ENCODE results near the gene CCDC186. TPM values are rescaled to one million over a fixed set of nuclear protein-coding genes. Genes with fewer than 3 reads are reported as not detected.

CCDC186 gene
- total and polyA plus RNA-seq, 2 of the 13 experiments (the other 11 are each of a cell fraction or from before 2014, with no cell fraction given): 4.2 to 11.8 TPM

DNA sequence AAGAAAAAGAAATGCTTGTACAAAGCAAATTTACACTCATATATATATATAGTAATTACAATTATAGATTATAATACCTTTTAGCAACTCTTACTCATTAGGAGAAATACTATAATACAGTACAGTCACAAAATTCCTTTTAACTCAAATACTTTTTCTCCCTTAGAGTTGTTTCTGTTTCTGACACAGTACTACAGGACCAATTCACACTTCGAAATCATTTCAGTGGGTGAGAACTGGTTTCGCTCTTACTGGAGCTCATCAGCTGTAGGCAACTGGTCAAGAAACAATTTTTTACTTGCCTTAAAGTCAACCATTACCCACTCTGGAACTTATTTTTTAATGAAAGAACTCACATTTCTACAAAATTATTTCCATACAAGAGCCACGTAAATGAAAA, 6.0 kb downstream of the CCDC186 start:
- Histone ChIP-seq H3K4me2 (ENCODE audit: low read depth, low read length) (no peak overlapping the region), H3K9me3 (ENCODE audit: low read length) (peaks cover 9% of the 10 kb centered on the region), H3K9ac (ENCODE audit: insufficient read depth, low read depth, low read length) (no peak overlapping the region), H3K79me2 (ENCODE audit: insufficient read depth, low read length) (peaks cover 52% of the 10 kb centered on the region), H4K20me1 (ENCODE audit: insufficient read depth, low read length) (no peaks in the 10 kb centered on the region), H3K36me3 (replicated peaks in 1 of 2; ENCODE audit: control insufficient read depth in 1 of 2, insufficient read depth in 2 of 2, low read length in 2 of 2) (peaks cover 0 to 2% of the 10 kb centered on the region in 2 experiments; a peak in 1 of 5 replicates), H3K4me3 (replicated peaks in 1 of 3; ENCODE audit: insufficient read depth in 1 of 3, low read depth in 2 of 3, low read length in 3 of 3) (no peak overlapping the region), H2AFZ (ENCODE audit: low read length) (no peak overlapping the region), H3K27me3 (ENCODE audit: control insufficient read depth in 1 of 2, insufficient read depth in 2 of 2, low read length in 2 of 2) (no peaks in the 10 kb centered on the region; a peak in 1 of 5 replicates), H3K27ac (ENCODE audit: extremely low read length, insufficient read depth, low read length) (no peak overlapping the region), H3K4me1 (ENCODE audit: insufficient read depth, low read length) (peaks cover 22% of the 10 kb centered on the region)
- ChIA-PET CTCF (ENCODE audit: low intra/inter-chr PET ratio, low total read pairs) (no interaction called here), POLR2A (no interaction called here)
- FAIRE-seq: no peak
- no peak for DNase-seq (ENCODE audit: low spot score)
- intact Hi-C loops (cut with micrococcal nuclease; ENCODE audit: unreplicated experiment) (no loop called here), in situ Hi-C loops (cut with HindIII; ENCODE audit: extremely low pct_ligation_motif_present, low pct_unique_long_range_greater_than_20kb) (no loop called here)
- no peak for ATAC-seq
- BruUV-seq (replicated peaks): no TSS peak
- WGBS (ENCODE audit: low lambda C conversion rate): 96% methylated on average over 3 of the region's 3 CpGs
- TF ChIP-seq, protein P1, sequence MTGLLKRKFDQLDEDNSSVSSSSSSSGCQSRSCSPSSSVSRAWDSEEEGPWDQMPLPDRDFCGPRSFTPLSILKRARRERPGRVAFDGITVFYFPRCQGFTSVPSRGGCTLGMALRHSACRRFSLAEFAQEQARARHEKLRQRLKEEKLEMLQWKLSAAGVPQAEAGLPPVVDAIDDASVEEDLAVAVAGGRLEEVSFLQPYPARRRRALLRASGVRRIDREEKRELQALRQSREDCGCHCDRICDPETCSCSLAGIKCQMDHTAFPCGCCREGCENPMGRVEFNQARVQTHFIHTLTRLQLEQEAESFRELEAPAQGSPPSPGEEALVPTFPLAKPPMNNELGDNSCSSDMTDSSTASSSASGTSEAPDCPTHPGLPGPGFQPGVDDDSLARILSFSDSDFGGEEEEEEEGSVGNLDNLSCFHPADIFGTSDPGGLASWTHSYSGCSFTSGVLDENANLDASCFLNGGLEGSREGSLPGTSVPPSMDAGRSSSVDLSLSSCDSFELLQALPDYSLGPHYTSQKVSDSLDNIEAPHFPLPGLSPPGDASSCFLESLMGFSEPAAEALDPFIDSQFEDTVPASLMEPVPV (CRISPR knock-in tag; IDR thresholded peaks at IDR 0.05): no peak
- TF ChIP-seq ZNF674 (CRISPR knock-in tag; IDR thresholded peaks at IDR 0.05; ENCODE audit: low read depth) (no peak), ZFP37 (CRISPR knock-in tag; IDR thresholded peaks at IDR 0.05; ENCODE audit: borderline replicate concordance) (no peak), RELA (CRISPR knock-in tag; IDR thresholded peaks at IDR 0.05) (no peak), HOXA7 (CRISPR knock-in tag; IDR thresholded peaks at IDR 0.05) (no peak), NCOR1 (IDR thresholded peaks at IDR 0.05; ENCODE audit: borderline replicate concordance, low read length) (no peak), ZNF558 (CRISPR knock-in tag; IDR thresholded peaks at IDR 0.05; ENCODE audit: borderline replicate concordance) (no peak)
- TF ChIP-seq, protein P2, sequence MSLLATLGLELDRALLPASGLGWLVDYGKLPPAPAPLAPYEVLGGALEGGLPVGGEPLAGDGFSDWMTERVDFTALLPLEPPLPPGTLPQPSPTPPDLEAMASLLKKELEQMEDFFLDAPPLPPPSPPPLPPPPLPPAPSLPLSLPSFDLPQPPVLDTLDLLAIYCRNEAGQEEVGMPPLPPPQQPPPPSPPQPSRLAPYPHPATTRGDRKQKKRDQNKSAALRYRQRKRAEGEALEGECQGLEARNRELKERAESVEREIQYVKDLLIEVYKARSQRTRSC (CRISPR knock-in tag; IDR thresholded peaks at IDR 0.05; ENCODE audit: low read depth): no peak
- TF ChIP-seq, protein P3, sequence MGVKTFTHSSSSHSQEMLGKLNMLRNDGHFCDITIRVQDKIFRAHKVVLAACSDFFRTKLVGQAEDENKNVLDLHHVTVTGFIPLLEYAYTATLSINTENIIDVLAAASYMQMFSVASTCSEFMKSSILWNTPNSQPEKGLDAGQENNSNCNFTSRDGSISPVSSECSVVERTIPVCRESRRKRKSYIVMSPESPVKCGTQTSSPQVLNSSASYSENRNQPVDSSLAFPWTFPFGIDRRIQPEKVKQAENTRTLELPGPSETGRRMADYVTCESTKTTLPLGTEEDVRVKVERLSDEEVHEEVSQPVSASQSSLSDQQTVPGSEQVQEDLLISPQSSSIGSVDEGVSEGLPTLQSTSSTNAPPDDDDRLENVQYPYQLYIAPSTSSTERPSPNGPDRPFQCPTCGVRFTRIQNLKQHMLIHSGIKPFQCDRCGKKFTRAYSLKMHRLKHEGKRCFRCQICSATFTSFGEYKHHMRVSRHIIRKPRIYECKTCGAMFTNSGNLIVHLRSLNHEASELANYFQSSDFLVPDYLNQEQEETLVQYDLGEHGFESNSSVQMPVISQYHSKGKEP (CRISPR knock-in tag; IDR thresholded peaks at IDR 0.05): no peak
- TF ChIP-seq, protein P4, sequence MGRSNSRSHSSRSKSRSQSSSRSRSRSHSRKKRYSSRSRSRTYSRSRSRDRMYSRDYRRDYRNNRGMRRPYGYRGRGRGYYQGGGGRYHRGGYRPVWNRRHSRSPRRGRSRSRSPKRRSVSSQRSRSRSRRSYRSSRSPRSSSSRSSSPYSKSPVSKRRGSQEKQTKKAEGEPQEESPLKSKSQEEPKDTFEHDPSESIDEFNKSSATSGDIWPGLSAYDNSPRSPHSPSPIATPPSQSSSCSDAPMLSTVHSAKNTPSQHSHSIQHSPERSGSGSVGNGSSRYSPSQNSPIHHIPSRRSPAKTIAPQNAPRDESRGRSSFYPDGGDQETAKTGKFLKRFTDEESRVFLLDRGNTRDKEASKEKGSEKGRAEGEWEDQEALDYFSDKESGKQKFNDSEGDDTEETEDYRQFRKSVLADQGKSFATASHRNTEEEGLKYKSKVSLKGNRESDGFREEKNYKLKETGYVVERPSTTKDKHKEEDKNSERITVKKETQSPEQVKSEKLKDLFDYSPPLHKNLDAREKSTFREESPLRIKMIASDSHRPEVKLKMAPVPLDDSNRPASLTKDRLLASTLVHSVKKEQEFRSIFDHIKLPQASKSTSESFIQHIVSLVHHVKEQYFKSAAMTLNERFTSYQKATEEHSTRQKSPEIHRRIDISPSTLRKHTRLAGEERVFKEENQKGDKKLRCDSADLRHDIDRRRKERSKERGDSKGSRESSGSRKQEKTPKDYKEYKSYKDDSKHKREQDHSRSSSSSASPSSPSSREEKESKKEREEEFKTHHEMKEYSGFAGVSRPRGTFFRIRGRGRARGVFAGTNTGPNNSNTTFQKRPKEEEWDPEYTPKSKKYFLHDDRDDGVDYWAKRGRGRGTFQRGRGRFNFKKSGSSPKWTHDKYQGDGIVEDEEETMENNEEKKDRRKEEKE (IDR thresholded peaks at IDR 0.05): no peak
- TF ChIP-seq, protein P5, sequence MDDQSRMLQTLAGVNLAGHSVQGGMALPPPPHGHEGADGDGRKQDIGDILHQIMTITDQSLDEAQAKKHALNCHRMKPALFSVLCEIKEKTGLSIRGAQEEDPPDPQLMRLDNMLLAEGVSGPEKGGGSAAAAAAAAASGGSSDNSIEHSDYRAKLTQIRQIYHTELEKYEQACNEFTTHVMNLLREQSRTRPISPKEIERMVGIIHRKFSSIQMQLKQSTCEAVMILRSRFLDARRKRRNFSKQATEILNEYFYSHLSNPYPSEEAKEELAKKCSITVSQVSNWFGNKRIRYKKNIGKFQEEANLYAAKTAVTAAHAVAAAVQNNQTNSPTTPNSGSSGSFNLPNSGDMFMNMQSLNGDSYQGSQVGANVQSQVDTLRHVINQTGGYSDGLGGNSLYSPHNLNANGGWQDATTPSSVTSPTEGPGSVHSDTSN (CRISPR knock-in tag; IDR thresholded peaks at IDR 0.05; ENCODE audit: borderline replicate concordance): no peak
- TF ChIP-seq, protein P6, sequence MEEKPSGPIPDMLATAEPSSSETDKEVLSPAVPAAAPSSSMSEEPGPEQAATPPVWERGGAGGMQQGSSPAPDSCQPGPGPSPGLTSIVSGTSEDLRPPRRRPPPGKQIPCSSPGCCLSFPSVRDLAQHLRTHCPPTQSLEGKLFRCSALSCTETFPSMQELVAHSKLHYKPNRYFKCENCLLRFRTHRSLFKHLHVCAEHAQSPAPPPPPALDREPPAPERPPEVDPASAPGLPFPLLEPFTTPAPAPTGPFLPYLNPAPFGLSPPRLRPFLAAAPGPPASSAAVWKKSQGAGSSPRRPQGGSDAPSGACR (CRISPR knock-in tag; IDR thresholded peaks at IDR 0.05): no peak

Measured in HepG2 (cell line).